Type B pancreatic cell (in vitro differentiated cells): ENCODE results near the gene STIM1. TPM values are rescaled to one million over a fixed set of nuclear protein-coding genes. Genes with fewer than 3 reads are reported as not detected.

Source experiments
- DNase-seq: peaks from one replicate; pipeline ENCODE4 v3.0.0; 2021; ENCODE audit warnings: mixed read lengths; ENCODE audit not compliant: unreplicated experiment; ENCODE audit errors: extremely low spot score
- H3K27ac Mint-ChIP-seq: 2 replicates; pipeline ENCODE4 v1.8.0; 2021; ENCODE audit warnings: mild to moderate bottlenecking, mixed read lengths
- H3K27me3 Mint-ChIP-seq: 2 replicates; pipeline ENCODE4 v1.8.0; 2021; ENCODE audit warnings: mixed read lengths
- H3K36me3 Mint-ChIP-seq: 2 replicates; pipeline ENCODE4 v1.8.0; 2021; ENCODE audit warnings: mixed read lengths
- H3K4me1 Mint-ChIP-seq: one replicate; pipeline ENCODE4 v1.8.0; 2021; ENCODE audit warnings: mixed read lengths; ENCODE audit not compliant: unreplicated experiment
- H3K4me3 Mint-ChIP-seq: 2 replicates; pipeline ENCODE4 v1.8.0; 2021; ENCODE audit warnings: mild to moderate bottlenecking, mixed read lengths
- H3K9me3 Mint-ChIP-seq: 2 replicates; pipeline ENCODE4 v1.8.0; 2021; ENCODE audit warnings: mixed read lengths
- CTCF ChIP-seq: fragments of 200-600 bp; sonication (generic); conservative IDR thresholded peaks from 2 replicates; pipeline ENCODE4 v1.5.0; 2021; ENCODE audit warnings: antibody characterized with exemption, mild to moderate bottlenecking
- total RNA-seq: library from RNA; stranded (reverse); gene quantifications from 2 replicates; pipeline ENCODE4 v1.2.1, GENCODE V29; 2021; ENCODE audit warnings: low replicate concordance

The STIM1 gene
- total RNA-seq, 1 donor from 2014 or later, result 38.9 TPM

DNA sequence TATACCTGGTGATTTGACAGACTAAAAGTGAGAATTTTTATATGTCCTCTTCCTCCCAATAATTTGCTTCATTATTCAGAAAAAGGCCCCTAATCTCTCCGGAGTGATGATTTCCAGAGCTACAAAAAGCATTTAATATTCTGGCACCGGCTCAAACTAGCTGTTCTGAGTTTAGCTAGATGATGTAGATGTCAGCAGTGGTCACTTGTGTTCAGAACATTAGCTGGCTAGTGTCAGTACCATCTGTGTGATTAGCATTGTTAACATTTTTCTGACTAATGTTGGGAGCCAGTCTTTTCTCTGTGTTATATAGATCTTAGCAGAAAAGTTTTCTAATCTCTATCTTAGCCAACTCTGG lies 170.5 kb downstream of the STIM1 start:
- no peaks in the 10 kb centered on the region for H3K4me1 Mint-ChIP-seq
- H3K4me3 Mint-ChIP-seq, result no peak overlapping the region
- H3K27ac Mint-ChIP-seq, result peak overlapping the region; percentile 30
- H3K9me3 Mint-ChIP-seq, result peaks cover 1% of the 10 kb centered on the region
- DNase-seq, result no peak
- TF ChIP-seq CTCF, result no peak
- H3K27me3 Mint-ChIP-seq, result no peaks in the 10 kb centered on the region
- peaks cover 20% of the 10 kb centered on the region for H3K36me3 Mint-ChIP-seq

- no peak for TF ChIP-seq CTCF
- no peaks in the 10 kb centered on the region for H3K4me1 Mint-ChIP-seq
- peaks cover 4% of the 10 kb centered on the region for H3K9me3 Mint-ChIP-seq
- DNase-seq, result no peak
- peaks cover 20% of the 10 kb centered on the region for H3K36me3 Mint-ChIP-seq
- no peak overlapping the region for H3K4me3 Mint-ChIP-seq
- no peaks in the 10 kb centered on the region for H3K27me3 Mint-ChIP-seq
- no peak overlapping the region for H3K27ac Mint-ChIP-seq
These were observed 170.9 kb downstream of the STIM1 start for GRCh38 chr11:4026389-4026788.

GRCh38 chr11:4027746-4028145 lies 172.3 kb downstream of the STIM1 start:
- peaks cover 20% of the 10 kb centered on the region for H3K36me3 Mint-ChIP-seq
- no peak for TF ChIP-seq CTCF
- H3K4me1 Mint-ChIP-seq, result no peaks in the 10 kb centered on the region
- H3K27ac Mint-ChIP-seq, result no peak overlapping the region
- H3K9me3 Mint-ChIP-seq, result peaks cover 4% of the 10 kb centered on the region
- no peak for DNase-seq
- H3K4me3 Mint-ChIP-seq, result no peak overlapping the region
- no peaks in the 10 kb centered on the region for H3K27me3 Mint-ChIP-seq

GRCh38 chr11:4030197-4030596 lies 174.7 kb downstream of the STIM1 start:
- no peak for DNase-seq
- peaks cover 8% of the 10 kb centered on the region for H3K36me3 Mint-ChIP-seq
- H3K4me1 Mint-ChIP-seq, result no peaks in the 10 kb centered on the region
- H3K27me3 Mint-ChIP-seq, result no peaks in the 10 kb centered on the region
- no peak overlapping the region for H3K4me3 Mint-ChIP-seq
- no peak for TF ChIP-seq CTCF
- H3K27ac Mint-ChIP-seq, result no peak overlapping the region
- peaks cover 4% of the 10 kb centered on the region for H3K9me3 Mint-ChIP-seq

DNA sequence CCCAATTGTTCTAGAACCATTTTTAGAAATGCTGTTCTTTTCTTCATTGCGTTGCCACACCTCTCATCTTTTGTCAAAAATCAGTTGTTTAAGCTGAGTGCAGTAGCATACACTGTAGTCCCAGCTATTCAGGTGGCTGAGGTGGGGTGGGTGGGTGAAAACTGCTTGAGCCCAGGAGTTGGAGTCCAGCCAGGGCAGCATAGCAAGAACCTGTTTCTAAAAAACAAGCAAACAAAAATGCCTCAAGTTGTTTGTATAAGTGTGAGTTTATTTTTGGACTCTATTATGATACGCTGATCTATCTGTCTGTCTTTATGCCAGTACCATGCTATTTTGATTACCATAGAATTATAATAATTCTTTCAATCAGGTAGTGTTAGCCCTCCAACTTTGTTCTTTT lies 176.6 kb downstream of the STIM1 start:
- no peak for DNase-seq
- Mint-ChIP-seq H3K27ac (no peak overlapping the region), H3K9me3 (peaks cover 9% of the 10 kb centered on the region), H3K4me3 (no peak overlapping the region), H3K4me1 (no peaks in the 10 kb centered on the region), H3K36me3 (peaks cover 9% of the 10 kb centered on the region), H3K27me3 (no peaks in the 10 kb centered on the region)
- no peak for TF ChIP-seq CTCF

- Mint-ChIP-seq H3K27ac (no peak overlapping the region), H3K36me3 (peaks cover 7% of the 10 kb centered on the region), H3K4me3 (no peak overlapping the region), H3K4me1 (no peaks in the 10 kb centered on the region), H3K9me3 (peaks cover 10% of the 10 kb centered on the region), H3K27me3 (no peaks in the 10 kb centered on the region)
- no peak for TF ChIP-seq CTCF
- no peak for DNase-seq
These were observed 180.5 kb downstream of the STIM1 start for GRCh38 chr11:4035985-4036384.
